ENCODE measurements around the gene DICER1. TPM values are rescaled to one million over a fixed set of nuclear protein-coding genes. Genes with fewer than 3 reads are reported as not detected.
"Not testable (repeated sequence)": the region's sequence is repeated elsewhere in the genome, so short reads cannot be mapped to it uniquely, and the experiment has no call there.

The DICER1 gene
- total RNA-seq, 1 donor from 2014 or later: 104 TPM

DNA sequence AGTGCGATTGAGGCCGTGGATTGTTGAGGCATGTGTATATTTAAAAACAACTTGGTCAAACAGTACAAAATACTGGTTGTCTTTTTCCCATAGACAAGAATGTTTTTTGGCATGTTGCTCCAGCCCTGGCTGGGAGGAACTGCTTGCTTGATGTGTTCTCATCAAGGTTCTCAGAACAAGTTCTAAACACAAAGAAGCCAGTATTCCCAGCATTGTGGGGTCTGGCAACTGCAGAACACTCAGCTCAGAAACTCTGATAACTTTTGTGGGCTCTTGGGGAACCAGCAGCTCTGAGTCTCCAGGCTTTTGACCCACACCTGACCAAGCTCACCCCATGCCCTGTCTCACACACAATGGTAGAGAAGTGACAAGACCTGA, 27.1 kb upstream of the DICER1 start:
- no peaks in the 10 kb centered on the region for H3K27me3 Mint-ChIP-seq (ENCODE audit: low read depth)
- no peak overlapping the region for H3K27ac Mint-ChIP-seq (ENCODE audit: unreplicated experiment)
- TF ChIP-seq, protein P1, sequence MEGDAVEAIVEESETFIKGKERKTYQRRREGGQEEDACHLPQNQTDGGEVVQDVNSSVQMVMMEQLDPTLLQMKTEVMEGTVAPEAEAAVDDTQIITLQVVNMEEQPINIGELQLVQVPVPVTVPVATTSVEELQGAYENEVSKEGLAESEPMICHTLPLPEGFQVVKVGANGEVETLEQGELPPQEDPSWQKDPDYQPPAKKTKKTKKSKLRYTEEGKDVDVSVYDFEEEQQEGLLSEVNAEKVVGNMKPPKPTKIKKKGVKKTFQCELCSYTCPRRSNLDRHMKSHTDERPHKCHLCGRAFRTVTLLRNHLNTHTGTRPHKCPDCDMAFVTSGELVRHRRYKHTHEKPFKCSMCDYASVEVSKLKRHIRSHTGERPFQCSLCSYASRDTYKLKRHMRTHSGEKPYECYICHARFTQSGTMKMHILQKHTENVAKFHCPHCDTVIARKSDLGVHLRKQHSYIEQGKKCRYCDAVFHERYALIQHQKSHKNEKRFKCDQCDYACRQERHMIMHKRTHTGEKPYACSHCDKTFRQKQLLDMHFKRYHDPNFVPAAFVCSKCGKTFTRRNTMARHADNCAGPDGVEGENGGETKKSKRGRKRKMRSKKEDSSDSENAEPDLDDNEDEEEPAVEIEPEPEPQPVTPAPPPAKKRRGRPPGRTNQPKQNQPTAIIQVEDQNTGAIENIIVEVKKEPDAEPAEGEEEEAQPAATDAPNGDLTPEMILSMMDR (conservative IDR thresholded peaks at IDR 0.05): no peak
- H3K4me3 Mint-ChIP-seq: no peak overlapping the region
- peaks cover 3% of the 10 kb centered on the region for H3K9me3 Mint-ChIP-seq
- peaks cover 10% of the 10 kb centered on the region for H3K4me1 Mint-ChIP-seq
- H3K36me3 Mint-ChIP-seq (ENCODE audit: low read depth): peaks cover 7% of the 10 kb centered on the region
- DNase-seq (ENCODE audit: low read depth, low spot score): no peak

DNA sequence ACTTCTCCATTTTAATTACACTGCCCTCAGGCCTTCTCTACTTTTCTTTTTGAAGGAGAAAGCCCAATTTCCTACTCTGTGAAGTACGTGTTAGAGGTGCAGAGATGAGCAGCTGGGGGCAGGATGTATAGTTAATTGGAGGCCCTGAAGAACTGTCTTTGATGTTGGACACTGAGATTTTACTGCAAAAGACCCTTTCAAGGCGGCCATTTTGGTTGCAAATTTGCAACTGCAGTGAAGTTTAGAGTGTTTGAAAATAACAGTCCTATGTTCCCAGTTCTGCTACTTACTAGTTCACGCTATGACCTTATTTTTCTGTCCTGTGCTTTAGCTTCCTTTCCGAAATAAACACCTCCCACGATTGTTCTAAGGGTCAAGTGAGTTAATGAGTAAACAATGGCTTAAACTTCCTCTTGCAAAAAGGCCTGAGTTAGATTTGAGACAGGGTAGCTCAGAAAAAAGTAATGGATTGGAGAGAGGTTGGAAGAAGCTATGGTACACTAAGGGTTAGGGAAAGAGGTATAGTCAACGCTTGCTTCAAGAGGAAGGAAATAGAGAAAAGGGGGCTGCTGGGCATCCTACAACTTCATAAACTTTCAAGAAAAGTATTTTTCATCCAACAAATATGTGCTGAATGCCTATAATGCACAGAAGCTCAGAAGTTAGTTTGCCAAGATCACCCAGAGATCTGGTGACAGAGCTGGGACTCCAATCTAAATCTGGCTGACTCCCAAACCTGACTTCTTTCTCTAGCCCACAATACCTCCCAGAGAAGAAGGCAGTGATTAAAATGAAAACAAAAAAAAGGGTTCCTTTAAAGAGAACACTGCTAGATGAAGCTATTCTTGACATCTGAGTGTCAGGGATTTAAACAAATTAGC, 26.4 kb upstream of the DICER1 start:
- H3K27me3 Mint-ChIP-seq (ENCODE audit: low read depth): no peaks in the 10 kb centered on the region
- peaks cover 3% of the 10 kb centered on the region for H3K9me3 Mint-ChIP-seq
- peaks cover 10% of the 10 kb centered on the region for H3K4me1 Mint-ChIP-seq
- peak overlapping the region; percentile 14 for H3K27ac Mint-ChIP-seq (ENCODE audit: unreplicated experiment)
- H3K4me3 Mint-ChIP-seq: no peak overlapping the region
- TF ChIP-seq, protein P1 (conservative IDR thresholded peaks at IDR 0.05): no peak
- no peak for DNase-seq (ENCODE audit: low read depth, low spot score)
- peaks cover 7% of the 10 kb centered on the region for H3K36me3 Mint-ChIP-seq (ENCODE audit: low read depth)

DNA sequence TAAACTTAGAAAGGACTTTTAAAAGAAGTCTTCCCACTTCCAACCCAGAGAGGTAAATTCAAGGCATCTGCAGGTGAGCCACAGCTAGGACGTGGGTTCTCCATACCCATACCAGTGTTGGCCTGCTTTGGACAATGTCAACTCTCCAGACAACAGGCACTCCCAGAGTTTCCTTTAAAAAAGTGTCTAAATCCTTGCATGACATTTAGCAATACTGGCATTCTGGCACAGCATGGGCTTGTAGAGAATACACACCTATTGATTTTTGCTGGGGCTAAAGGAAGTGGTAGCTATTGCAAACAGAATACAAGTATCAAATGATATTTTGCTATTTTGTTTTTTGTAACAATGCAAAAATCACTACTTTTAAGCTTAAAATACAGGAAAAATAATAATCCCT, 25.8 kb upstream of the DICER1 start:
- no peak overlapping the region for H3K4me3 Mint-ChIP-seq
- DNase-seq (ENCODE audit: low read depth, low spot score): no peak
- peaks cover 10% of the 10 kb centered on the region for H3K4me1 Mint-ChIP-seq
- no peaks in the 10 kb centered on the region for H3K27me3 Mint-ChIP-seq (ENCODE audit: low read depth)
- H3K36me3 Mint-ChIP-seq (ENCODE audit: low read depth): peaks cover 6% of the 10 kb centered on the region
- no peak overlapping the region for H3K27ac Mint-ChIP-seq (ENCODE audit: unreplicated experiment)
- H3K9me3 Mint-ChIP-seq: peaks cover 2% of the 10 kb centered on the region
- TF ChIP-seq, protein P1 (conservative IDR thresholded peaks at IDR 0.05): no peak

DNA sequence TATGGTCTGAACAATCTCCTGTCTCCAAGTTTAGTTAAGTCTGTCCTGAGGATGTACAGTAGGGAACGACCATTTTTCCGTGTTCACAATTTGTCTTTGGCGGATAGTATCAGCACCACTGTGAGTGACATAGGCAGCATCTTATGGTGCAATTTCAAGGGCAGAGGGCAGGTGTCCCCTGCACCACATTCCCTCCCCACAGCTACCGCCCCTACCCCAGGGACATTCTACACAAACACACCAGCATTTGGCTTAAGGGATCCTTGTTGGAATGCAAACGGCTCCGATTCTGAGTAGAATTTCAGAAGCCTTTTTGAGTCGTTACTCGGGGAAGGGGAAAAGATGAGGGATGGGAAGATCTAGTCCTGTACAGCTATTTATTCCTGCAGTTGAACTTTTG, 25.1 kb upstream of the DICER1 start:
- no peak overlapping the region for H3K4me3 Mint-ChIP-seq
- H3K9me3 Mint-ChIP-seq: peaks cover 3% of the 10 kb centered on the region
- H3K4me1 Mint-ChIP-seq: peaks cover 10% of the 10 kb centered on the region
- DNase-seq (ENCODE audit: low read depth, low spot score): no peak
- no peaks in the 10 kb centered on the region for H3K27me3 Mint-ChIP-seq (ENCODE audit: low read depth)
- H3K36me3 Mint-ChIP-seq (ENCODE audit: low read depth): peaks cover 4% of the 10 kb centered on the region
- H3K27ac Mint-ChIP-seq (ENCODE audit: unreplicated experiment): no peak overlapping the region
- TF ChIP-seq, protein P1 (conservative IDR thresholded peaks at IDR 0.05): no peak

DNA sequence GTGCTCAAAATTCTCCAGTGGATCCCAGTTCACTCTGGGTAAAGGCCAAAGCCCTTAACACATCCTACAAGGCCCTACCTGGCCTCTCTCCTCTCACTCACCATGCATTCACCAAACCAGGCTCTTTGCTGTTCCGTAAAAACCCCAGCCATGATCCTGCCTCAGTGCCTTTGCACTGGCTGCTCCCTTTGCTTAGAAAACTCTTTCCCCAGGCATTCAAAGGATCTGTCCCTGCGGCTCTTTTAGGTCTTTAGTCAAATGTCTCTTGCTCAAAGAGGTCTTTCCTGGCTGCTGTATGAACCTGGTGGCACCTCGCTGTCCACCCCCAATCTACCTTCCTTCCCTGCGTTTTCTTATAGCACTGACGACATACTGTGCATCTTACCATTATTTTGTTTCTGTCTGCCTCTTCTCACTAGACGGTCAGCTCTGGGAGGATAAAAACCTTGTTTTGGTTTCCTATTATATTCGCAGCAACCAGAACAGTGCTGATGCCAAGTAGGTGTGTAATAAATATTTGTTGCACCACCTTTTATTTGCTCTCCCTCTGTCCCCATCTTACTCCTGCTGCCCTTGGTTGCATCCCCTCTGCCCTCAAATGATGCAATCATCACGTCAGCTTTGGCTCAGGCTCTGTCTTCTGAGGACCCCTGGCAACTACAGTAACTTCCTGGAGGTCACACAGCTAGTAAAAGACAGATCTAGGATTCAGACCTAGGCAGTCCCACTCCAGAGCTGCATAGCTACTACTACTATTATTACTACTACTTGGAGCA, 23.8 kb upstream of the DICER1 start:
- H3K4me3 Mint-ChIP-seq: no peak overlapping the region
- H3K27ac Mint-ChIP-seq (ENCODE audit: unreplicated experiment): peak overlapping the region; percentile 8
- H3K9me3 Mint-ChIP-seq: peaks cover 3% of the 10 kb centered on the region
- H3K36me3 Mint-ChIP-seq (ENCODE audit: low read depth): peaks cover 4% of the 10 kb centered on the region
- no peak for DNase-seq (ENCODE audit: low read depth, low spot score)
- no peaks in the 10 kb centered on the region for H3K27me3 Mint-ChIP-seq (ENCODE audit: low read depth)
- TF ChIP-seq, protein P1 (conservative IDR thresholded peaks at IDR 0.05): no peak
- H3K4me1 Mint-ChIP-seq: peaks cover 10% of the 10 kb centered on the region

DNA sequence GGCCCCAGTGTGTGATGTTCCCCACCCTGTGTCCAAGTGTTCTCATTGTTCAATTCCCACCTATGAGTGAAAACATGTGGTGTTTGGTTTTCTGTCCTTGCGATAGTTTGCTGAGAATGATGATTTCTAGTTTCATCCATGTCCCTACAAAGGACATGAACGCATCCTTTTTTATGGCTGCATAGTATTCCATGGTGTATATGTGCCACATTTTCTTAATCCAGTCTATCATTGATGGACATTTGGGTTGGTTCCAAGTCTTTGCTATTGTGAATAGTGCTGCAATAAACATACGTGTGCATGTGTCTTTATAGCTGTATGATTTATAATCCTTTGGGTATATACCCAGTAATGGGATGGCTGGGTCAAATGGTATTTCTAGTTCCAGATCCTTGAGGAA, 18.3 kb upstream of the DICER1 start:
- H3K4me3 Mint-ChIP-seq; H3K36me3 Mint-ChIP-seq (ENCODE audit: low read depth); H3K27ac Mint-ChIP-seq (ENCODE audit: unreplicated experiment); H3K9me3 Mint-ChIP-seq; DNase-seq (ENCODE audit: low read depth, low spot score); H3K4me1 Mint-ChIP-seq; H3K27me3 Mint-ChIP-seq (ENCODE audit: low read depth): not testable (repeated sequence)

Data from neural crest cell (in vitro differentiated cells).